GM12878 (cell line): ENCODE measurements around the gene CKB. TPM values are rescaled to one million over a fixed set of nuclear protein-coding genes. Genes with fewer than 3 reads are reported as not detected.

Experiments
- ATAC-seq: fragments of 200-7000 bp; cut with Tn5 transposase; 3 replicates; pipeline ENCODE4 v1.9.1; 2020; ENCODE audit warnings: mild to moderate bottlenecking, moderate library complexity
- BruUV-seq: library from RNA; stranded (reverse); fragments of 400-500 nt; replicated peaks from 2 replicates; lab custom pipeline; 2021; lab: Mats Ljungman, UMichigan
- CTCF ChIA-PET: fragments of 300-600 bp; sonication (Branson Sonifier 250); formaldehyde crosslinking; extraction: SDS; loops from one replicate; lab custom pipeline; 2021; ENCODE audit warnings: inconsistent platforms; lab: Yijun Ruan, JAX
- POLR2A ChIA-PET: fragments of 350-600 bp; formaldehyde crosslinking; extraction: SDS; loops from one replicate; lab custom pipeline; 2021; ENCODE audit warnings: inconsistent platforms; lab: Charles Lee
- RAD21 ChIA-PET: fragments of 300-600 bp; sonication (Branson Sonifier 250); formaldehyde crosslinking; loops from one replicate; lab custom pipeline; 2023; ENCODE audit warnings: antibody characterized with exemption; ENCODE audit not compliant: unreplicated experiment; lab: Charles Lee
- SMC1A ChIA-PET: fragments of 300-600 bp; sonication (Branson Sonifier 250); formaldehyde crosslinking; loops from one replicate; lab custom pipeline; 2023; ENCODE audit not compliant: unreplicated experiment, uncharacterized antibody; lab: Charles Lee
- DNase-seq: peaks from one replicate; pipeline ENCODE4 v3.0.0-alpha.2; 2011; ENCODE audit warnings: low read depth, low spot score
- FAIRE-seq: peaks from 3 replicates; lab custom pipeline; 2011; peaks lifted over from hg19 to GRCh38; lab: Jason Lieb, UNC
- H2AFZ ChIP-seq: 2 replicates; pipeline ENCODE4 v1.6.0; 2011; ENCODE audit warnings: low read depth, low read length, control low read depth; ENCODE audit not compliant: control insufficient read depth
- H3K27ac ChIP-seq: 2 replicates; pipeline ENCODE4 v1.5.1; 2011; ENCODE audit warnings: control low read depth; ENCODE audit not compliant: control insufficient read depth, insufficient read depth
- H3K27me3 ChIP-seq, 2 experiments: replicated peaks in 1 of 2; 2 replicates each; pipeline versions ENCODE4 v1.6.0 to v1.6.1; 2011; ENCODE audit warnings: low read length in 1 of 2; ENCODE audit not compliant: control insufficient read depth in 2 of 2, insufficient read depth in 2 of 2
- H3K36me3 ChIP-seq, 2 experiments: 2 replicates each; pipeline ENCODE4 v1.5.1; 2011; ENCODE audit warnings: low read length in 1 of 2; ENCODE audit not compliant: control insufficient read depth in 2 of 2, insufficient read depth in 2 of 2
- H3K4me1 ChIP-seq: 2 replicates; pipeline ENCODE4 v1.6.1; 2011; ENCODE audit warnings: mild to moderate bottlenecking, low read length, moderate library complexity, mixed read lengths; ENCODE audit not compliant: control insufficient read depth, insufficient read depth
- H3K4me2 ChIP-seq: 2 replicates; pipeline ENCODE4 v1.6.0; 2011; ENCODE audit warnings: control low read depth; ENCODE audit not compliant: control insufficient read depth, insufficient read depth
- H3K4me3 ChIP-seq: fragments of 200-600 bp; sonication (generic); 2 replicates; pipeline ENCODE4 v1.5.1; 2016
- H3K79me2 ChIP-seq: 2 replicates; pipeline ENCODE4 v1.6.0; 2011; ENCODE audit warnings: low read length; ENCODE audit not compliant: control insufficient read depth, insufficient read depth
- H3K9ac ChIP-seq: 2 replicates; pipeline ENCODE4 v1.8.0; 2011; ENCODE audit warnings: low read length, control low read depth, mixed read lengths; ENCODE audit not compliant: control insufficient read depth, insufficient read depth
- H3K9me3 ChIP-seq: replicated peaks from 3 replicates; pipeline ENCODE4 v1.5.1; 2011; ENCODE audit warnings: mild to moderate bottlenecking, low read length; ENCODE audit not compliant: control insufficient read depth, insufficient read depth
- H4K20me1 ChIP-seq: 2 replicates; pipeline ENCODE4 v1.6.0; 2011; ENCODE audit not compliant: control insufficient read depth, insufficient read depth
- CBX5 ChIP-seq: sonication (generic); IDR thresholded peaks from 2 replicates; pipeline ENCODE4 v1.6.1; 2016; ENCODE audit warnings: low read depth, moderate library complexity, mild to moderate bottlenecking, inconsistent platforms
- HSF1 ChIP-seq: fragments of 150-350 bp; IDR thresholded peaks from 2 replicates; pipeline ENCODE4 v1.6.1; 2014; ENCODE audit warnings: mild to moderate bottlenecking, low read depth, low read length
- RAD21 ChIP-seq: IDR thresholded peaks from 2 replicates; pipeline ENCODE4 v1.6.1; 2011; ENCODE audit warnings: mild to moderate bottlenecking, low read depth, low read length, moderate library complexity; ENCODE audit not compliant: insufficient read depth
- WGBS: methylation state at CpG from one replicate; pipeline ENCODE4 v1.1.6; 2016; ENCODE audit warnings: low lambda C conversion rate; ENCODE audit not compliant: insufficient replicate concordance, insufficient coverage; ENCODE audit errors: missing lambda C conversion rate; 5-methylcytosine and 5-hydroxymethylcytosine counted together
- in situ Hi-C: fragments of 300-500 bp; cut with MboI; formaldehyde crosslinking; loops from 9 replicates; pipeline ENCODE4 v1.14.3; 2018; ENCODE audit warnings: mixed read lengths
- intact Hi-C: fragments of 100-400 bp; cut with micrococcal nuclease; formaldehyde crosslinking; loops from one replicate; pipeline ENCODE4 v1.14.2; 2022; ENCODE audit not compliant: unreplicated experiment
- polyA plus RNA-seq, 11 experiments: library from polyadenylated mRNA; depleted of rRNA in 4 of 11; unstranded in 6 of 11; stranded (reverse) in 5 of 11; fragments of >200 nt; fragmentation: Nextera tagmentation in 4 of 11; fragmentation: Illumina TruSeq in 1 of 11; extraction: Ambion mirVana in 4 of 11; extraction: Trizol in 1 of 11; gene quantifications; 1 replicate in 1 of 11; 2 replicates in 10 of 11; pipeline versions ENCODE4 v1.2.1 to v1.2.3, GENCODE V29; 2011 to 2016; ENCODE audit warnings: inconsistent platforms in 2 of 11, missing spikeins in 2 of 11, low read depth in 1 of 11
- total RNA-seq, 4 experiments: library from RNA; depleted of rRNA in 3 of 4; stranded (reverse); fragments of >200 nt in 3 of 4; fragmentation: Illumina TruSeq in 1 of 4; extraction: Trizol in 1 of 4; gene quantifications; 2 replicates each; pipeline versions ENCODE4 v1.2.1 to v1.2.3, GENCODE V29; 2013 to 2021

Gene CKB
- total and polyA plus RNA-seq, 10 of the 15 experiments (the other 5 are each of a cell fraction or from before 2014, with no cell fraction given), result 0.40 to 6.1 (median 2.3) TPM

GRCh38 chr14:103550451-103551337 lies 28.1 kb upstream of the CKB start:
- SMC1A ChIA-PET, result no interaction called here
- TF ChIP-seq RAD21 (no peak), CBX5 (no peak), HSF1 (no peak)
- ATAC-seq (no peak), DNase-seq (no peak), FAIRE-seq (no peak)
- BruUV-seq, result no TSS peak
- Histone ChIP-seq H3K9me3 (no peaks in the 10 kb centered on the region), H3K27ac (no peak overlapping the region), H3K4me3 (no peak overlapping the region), H3K79me2 (no peaks in the 10 kb centered on the region), H3K4me2 (no peak overlapping the region), H3K27me3 (no peaks in the 10 kb centered on the region), H3K36me3 (no peaks in the 10 kb centered on the region), H4K20me1 (no peaks in the 10 kb centered on the region), H3K4me1 (no peaks in the 10 kb centered on the region), H3K9ac (no peak overlapping the region), H2AFZ (no peak overlapping the region)
- WGBS, result 77% methylated on average over 20 of the region's 22 CpGs
- POLR2A ChIA-PET, result interaction anchor here (0.5 kb wide), 1 partner anchor 1788 kb away, joined by 3 read pairs; no protein-coding TSS in a partner anchor
- RAD21 ChIA-PET, result interaction anchor here (1.5 kb wide), 1 partner anchor 29 kb away, joined by 5 read pairs; the partner anchor contains the start of gene CKB
- intact Hi-C loops (no loop called here), in situ Hi-C loops (no loop called here)
- CTCF ChIA-PET, result interaction anchor here (1.3 kb wide), 1 partner anchor 19 kb away, joined by 4 read pairs; no protein-coding TSS in a partner anchor
